Omental fat pad (tissue), 4 donors: ENCODE results near the gene MFN2. TPM values are rescaled to one million over a fixed set of nuclear protein-coding genes. Genes with fewer than 3 reads are reported as not detected.
A peak's percentile ranks its signal among the peaks of the same experiment; 100 is the strongest.
"Not testable (repeated sequence)": the region's sequence is repeated elsewhere in the genome, so short reads cannot be mapped to it uniquely, and the experiment has no call there.

ENCODE experiments used
- ATAC-seq: fragments of 150-250 bp; one replicate; pipeline ENCODE4 v1.9.1; 2016; ENCODE audit warnings: mild to moderate bottlenecking, moderate library complexity; ENCODE audit not compliant: low FRiP score
- DNase-seq: peaks from one replicate; pipeline ENCODE4 v3.0.0-alpha.2; 2019; ENCODE audit warnings: low spot score
- total RNA-seq, 4 donors: library from RNA; depleted of rRNA; stranded (reverse); fragments of >200 nt; gene quantifications; one replicate each; pipeline ENCODE4 v1.1.0, GENCODE V29; 2016
- TF ChIP-seq, protein P1 (sequence below), 3 donors: fragments of 450-650 bp; IDR thresholded peaks; one replicate each; pipeline ENCODE4 v1.5.1; 2016 to 2017; ENCODE audit warnings: antibody characterized with exemption in 3 of 3, mild to moderate bottlenecking in 3 of 3, moderate library complexity in 2 of 3

MFN2 gene
- total RNA-seq, 4 donors from 2014 or later = 66.4 to 74.8 (median 70.0) TPM

DNA sequence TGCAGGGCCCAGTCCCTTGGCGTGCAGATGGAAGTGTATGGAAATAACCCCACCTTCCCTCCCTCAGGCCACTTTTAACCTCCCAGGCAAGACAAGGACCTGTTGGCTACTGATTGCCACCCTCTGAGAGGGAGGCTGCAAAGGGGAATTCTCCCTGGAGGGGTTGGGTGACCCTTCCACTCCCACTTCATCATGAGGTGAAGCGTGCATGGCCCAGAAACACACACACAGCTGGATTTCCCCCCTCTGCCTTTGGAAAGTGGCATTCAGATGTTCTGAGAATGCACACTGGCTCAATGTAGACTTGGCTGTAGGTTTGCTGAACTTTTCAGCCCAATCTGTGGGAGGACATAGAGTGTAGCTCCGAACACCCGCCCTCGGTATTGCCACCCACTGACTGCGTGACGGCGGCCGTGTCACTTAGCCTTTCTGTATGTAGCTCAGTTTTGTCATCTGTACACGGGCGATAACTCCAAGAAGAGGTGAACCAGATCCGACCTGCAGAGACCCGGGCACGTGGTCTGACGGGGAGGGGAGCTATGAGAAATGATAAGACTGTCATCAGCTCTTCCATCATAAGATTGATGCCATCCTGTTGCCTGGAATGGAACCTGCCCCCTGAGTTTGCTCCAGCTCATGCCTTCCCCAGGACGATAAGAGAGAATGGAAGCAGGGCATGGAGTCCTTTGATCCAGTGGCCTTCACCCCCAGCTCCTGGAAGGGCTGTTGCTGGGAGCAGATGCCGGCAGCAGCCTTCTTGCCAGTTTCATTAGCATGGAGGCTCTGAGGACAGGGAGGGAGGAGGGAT, 58.3 kb downstream of the MFN2 start:
- ATAC-seq (peak; percentile 74), DNase-seq (no peak)
- TF ChIP-seq, protein P1, sequence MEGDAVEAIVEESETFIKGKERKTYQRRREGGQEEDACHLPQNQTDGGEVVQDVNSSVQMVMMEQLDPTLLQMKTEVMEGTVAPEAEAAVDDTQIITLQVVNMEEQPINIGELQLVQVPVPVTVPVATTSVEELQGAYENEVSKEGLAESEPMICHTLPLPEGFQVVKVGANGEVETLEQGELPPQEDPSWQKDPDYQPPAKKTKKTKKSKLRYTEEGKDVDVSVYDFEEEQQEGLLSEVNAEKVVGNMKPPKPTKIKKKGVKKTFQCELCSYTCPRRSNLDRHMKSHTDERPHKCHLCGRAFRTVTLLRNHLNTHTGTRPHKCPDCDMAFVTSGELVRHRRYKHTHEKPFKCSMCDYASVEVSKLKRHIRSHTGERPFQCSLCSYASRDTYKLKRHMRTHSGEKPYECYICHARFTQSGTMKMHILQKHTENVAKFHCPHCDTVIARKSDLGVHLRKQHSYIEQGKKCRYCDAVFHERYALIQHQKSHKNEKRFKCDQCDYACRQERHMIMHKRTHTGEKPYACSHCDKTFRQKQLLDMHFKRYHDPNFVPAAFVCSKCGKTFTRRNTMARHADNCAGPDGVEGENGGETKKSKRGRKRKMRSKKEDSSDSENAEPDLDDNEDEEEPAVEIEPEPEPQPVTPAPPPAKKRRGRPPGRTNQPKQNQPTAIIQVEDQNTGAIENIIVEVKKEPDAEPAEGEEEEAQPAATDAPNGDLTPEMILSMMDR (IDR thresholded peaks at IDR 0.05) = no peak

DNA sequence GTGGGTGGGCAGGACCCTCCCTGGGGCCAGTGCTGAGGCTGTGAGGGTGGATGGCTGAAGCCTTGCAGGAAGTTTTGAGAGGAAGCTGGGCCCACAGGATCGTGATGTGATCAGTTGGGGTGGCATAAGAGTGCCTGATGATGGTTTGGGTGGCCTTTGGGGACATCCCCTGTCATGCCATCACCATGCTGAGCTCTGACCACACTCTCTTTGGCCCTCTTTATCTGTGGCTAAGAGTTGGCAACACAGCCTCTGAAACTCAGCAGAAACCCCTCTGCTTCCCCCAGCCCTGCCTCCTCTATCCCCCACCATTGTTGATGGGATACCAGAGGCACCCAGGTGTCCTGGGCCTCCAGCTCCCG, 58.9 kb downstream of the MFN2 start:
- DNase-seq (no peak), ATAC-seq (peak; percentile 25)
- TF ChIP-seq, protein P1 (IDR thresholded peaks at IDR 0.05) = no peak

DNA sequence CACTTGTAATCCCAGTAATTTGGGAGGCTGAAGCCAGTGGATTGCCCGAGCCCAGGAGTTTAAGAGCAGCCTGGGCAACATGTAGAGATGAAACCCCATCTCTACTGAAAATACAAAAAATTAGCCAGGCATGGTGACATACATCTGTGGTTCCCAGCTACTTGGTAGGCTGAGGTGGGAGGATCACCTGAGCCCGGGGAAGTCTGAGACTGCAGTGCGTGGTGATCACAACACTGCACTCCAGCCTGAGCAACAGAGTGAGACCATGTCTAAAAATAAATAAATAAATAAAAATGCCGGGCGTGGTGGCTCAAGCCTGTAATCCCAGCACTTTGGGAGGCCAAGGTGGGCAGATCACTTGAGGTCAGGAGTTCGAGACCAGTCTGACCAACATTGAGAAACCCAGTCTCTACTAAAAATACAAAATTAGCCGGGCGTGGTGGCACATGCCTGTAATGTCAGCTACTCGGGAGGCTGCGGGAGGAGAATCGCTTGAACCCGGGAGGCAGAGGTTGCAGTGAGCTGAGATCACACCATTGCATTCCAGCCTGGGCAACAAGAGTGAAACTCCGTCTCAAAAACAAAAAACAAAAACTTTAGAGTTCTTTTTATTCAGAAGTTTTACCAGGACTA, 59.7 kb downstream of the MFN2 start:
- DNase-seq, ATAC-seq: not testable (repeated sequence)

DNA sequence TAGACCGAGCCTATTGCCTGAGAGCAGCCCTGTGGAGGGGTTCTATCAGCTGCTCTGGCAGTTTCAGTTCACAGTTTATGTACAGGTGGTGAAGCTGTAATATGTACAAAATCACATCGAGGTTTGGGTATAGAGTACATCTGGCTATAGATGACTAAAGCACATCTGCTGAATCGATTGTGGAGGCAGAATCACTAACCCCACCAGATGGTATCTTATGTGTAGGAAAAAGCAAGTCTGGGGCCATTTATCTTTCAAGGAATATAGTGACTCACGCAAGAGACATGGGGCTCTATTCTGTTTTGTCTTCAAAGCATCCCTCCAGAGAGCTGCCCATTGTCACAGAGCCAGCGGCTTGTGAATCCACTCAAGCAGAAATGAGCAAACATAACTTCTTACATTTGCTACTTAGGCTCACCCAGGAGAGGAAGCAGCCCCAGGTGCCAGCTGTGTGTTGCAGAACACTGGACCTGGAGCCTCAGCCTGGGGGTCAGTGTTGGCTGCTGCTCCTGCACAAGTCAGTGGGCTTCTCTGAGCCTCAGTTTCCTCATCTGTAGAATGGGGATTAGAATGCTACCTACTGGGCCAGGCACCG, 60.3 kb downstream of the MFN2 start:
- DNase-seq (no peak), ATAC-seq (no peak)
- TF ChIP-seq, protein P1 (IDR thresholded peaks at IDR 0.05) = no peak

DNA sequence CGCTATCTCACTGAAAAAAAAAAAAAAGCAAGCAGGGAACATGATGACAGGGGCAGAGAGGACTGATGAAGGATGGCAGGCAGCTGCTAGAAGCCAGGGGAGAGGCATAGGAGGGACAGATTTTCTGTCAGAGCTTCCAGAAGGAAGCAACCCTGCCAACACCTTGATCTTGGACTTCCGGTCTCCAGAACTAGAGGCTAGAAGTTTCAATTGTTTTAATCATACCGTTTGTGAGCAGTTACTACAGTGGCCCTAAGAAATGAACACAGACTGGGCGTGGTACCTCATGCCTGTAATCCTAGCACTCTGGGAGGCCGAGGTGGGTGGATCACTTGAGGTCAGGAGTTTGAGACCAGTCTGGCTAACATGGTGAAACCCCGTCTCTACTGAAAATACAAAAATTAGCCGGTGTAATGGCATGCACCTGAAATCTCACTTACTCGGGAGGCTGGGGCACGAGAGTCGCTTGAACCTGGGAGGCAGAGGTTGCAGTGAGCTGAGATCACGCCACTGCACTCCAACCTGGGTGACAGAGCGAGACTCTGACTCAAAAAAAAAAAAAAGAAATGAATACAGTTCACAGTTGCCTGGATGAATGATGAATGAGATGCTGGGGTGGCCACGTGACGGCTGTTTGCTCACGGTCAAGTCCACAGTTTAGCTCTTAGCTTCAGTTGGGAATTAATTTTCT, 64.1 kb downstream of the MFN2 start:
- ATAC-seq = not testable (repeated sequence)

DNA sequence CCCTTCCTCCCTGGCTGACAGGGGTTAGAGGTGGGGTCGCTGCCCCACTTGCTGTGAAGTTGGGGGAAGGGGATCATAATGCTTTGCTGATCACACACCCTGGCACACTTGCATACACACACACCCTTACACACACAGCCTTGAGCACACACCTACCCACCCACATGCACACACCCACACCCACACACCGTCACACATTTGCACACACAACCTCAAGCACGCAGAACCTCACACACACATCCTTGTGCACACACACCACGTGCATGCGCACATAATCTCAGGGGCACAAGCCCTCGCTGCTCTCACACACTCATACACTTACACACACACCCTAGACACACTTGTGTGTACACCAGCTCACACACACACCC, 66.5 kb downstream of the MFN2 start:
- TF ChIP-seq, protein P1 (IDR thresholded peaks at IDR 0.05) = no peak
- ATAC-seq (no peak), DNase-seq (no peak)

More for the DNA sequence above, 64.1 kb downstream of the MFN2 start:
- not testable (repeated sequence) for DNase-seq

DNA sequence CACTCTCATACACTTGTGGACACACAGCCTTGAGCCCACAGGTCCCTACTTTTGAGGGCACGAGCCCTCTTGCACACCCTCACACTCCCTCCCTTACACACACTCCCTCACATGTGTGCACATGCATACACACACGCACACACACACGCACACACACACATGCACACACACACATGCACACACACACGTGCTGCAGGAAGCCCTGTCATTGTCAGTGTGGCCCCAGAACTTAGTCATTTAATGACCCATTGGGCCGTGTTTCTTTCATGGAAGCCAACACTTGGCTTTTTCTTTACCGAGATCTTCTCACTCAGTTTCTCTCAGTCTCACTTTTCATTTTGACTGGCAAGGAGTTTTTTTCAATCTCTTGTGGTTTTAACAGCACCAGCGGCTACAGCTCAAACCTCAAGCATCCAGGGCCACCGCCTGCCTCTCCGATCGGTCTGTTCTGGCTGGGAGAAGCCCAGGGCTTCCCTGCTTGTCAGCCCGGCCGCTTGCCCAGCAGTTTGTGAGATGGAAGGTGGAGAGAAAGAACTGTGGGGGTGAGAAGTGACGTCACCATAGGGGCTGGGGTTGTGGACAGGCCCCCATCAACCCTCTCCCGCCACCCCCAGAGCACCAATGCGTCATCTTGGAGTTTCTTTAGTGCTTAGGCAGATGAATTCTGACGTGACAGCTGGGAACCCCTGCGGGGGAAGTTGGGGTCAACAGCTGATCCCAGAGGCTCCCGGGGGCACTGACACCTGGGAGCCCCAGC, 67.1 kb downstream of the MFN2 start:
- TF ChIP-seq, protein P1 (IDR thresholded peaks at IDR 0.05) = no peak
- no peak for ATAC-seq
- no peak for DNase-seq
